Panc1 (cell line): Measurements from ENCODE around the gene GBF1.

ENCODE experiments used
- CTCF ChIP-seq: fragments of 450-650 bp; IDR thresholded peaks from 2 replicates; pipeline ENCODE4 v1.5.1; 2017; ENCODE audit warnings: mild to moderate bottlenecking
- POLR2AphosphoS5 ChIP-seq: IDR thresholded peaks from 2 replicates; pipeline ENCODE4 v1.6.1; 2012; ENCODE audit warnings: mild to moderate bottlenecking, low read depth, low read length, moderate library complexity

GRCh38 chr10:102367441-102367840 lies 122.1 kb downstream of the GBF1 start:
- TF ChIP-seq CTCF (no peak), POLR2AphosphoS5 (no peak)
